HL-60 (cell line): ENCODE measurements around the gene TPT1.

ENCODE experiments used
- CTCF ChIP-seq: IDR thresholded peaks from one replicate; pipeline ENCODE4 v1.5.1; 2011; ENCODE audit warnings: low read length, control low read depth, inconsistent platforms; ENCODE audit not compliant: insufficient read depth
- POLR2AphosphoS5 ChIP-seq: IDR thresholded peaks from 2 replicates; pipeline ENCODE4 v1.6.1; 2012; ENCODE audit warnings: low read depth

- TF ChIP-seq POLR2AphosphoS5, result no peak
- TF ChIP-seq CTCF, result no peak
Measured at GRCh38 chr13:45302507-45302906, 38.5 kb downstream of the TPT1 start.
